ENCODE results near the gene TEPSIN. TPM values are rescaled to one million over a fixed set of nuclear protein-coding genes. Genes with fewer than 3 reads are reported as not detected.

TEPSIN gene
- total RNA-seq, 1 donor from 2014 or later = 42.3 TPM

- no peak overlapping the region for H3K4me3 Mint-ChIP-seq (ENCODE audit: unreplicated experiment)
- TF ChIP-seq CTCF (IDR thresholded peaks at IDR 0.05) = no peak
- H3K27me3 Mint-ChIP-seq (ENCODE audit: unreplicated experiment) = no peaks in the 10 kb centered on the region
- no peaks in the 10 kb centered on the region for H3K36me3 Mint-ChIP-seq (ENCODE audit: unreplicated experiment)
- peaks cover 22% of the 10 kb centered on the region for H3K4me1 Mint-ChIP-seq (ENCODE audit: unreplicated experiment)
- H3K9me3 Mint-ChIP-seq (ENCODE audit: unreplicated experiment) = no peaks in the 10 kb centered on the region
- DNase-seq (ENCODE audit: extremely low spot score, unreplicated experiment) = no peak
- H3K27ac Mint-ChIP-seq (ENCODE audit: unreplicated experiment) = no peak overlapping the region
Observed at GRCh38 chr17:81235822-81236740, 2.8 kb downstream of the TEPSIN start.

- peaks cover 5% of the 10 kb centered on the region for H3K36me3 Mint-ChIP-seq (ENCODE audit: unreplicated experiment)
- no peak for DNase-seq (ENCODE audit: extremely low spot score, unreplicated experiment)
- peaks cover 17% of the 10 kb centered on the region for H3K4me1 Mint-ChIP-seq (ENCODE audit: unreplicated experiment)
- H3K27ac Mint-ChIP-seq (ENCODE audit: unreplicated experiment) = no peak overlapping the region
- no peaks in the 10 kb centered on the region for H3K9me3 Mint-ChIP-seq (ENCODE audit: unreplicated experiment)
- no peaks in the 10 kb centered on the region for H3K27me3 Mint-ChIP-seq (ENCODE audit: unreplicated experiment)
- H3K4me3 Mint-ChIP-seq (ENCODE audit: unreplicated experiment) = no peak overlapping the region
- no peak for TF ChIP-seq CTCF (IDR thresholded peaks at IDR 0.05)
Observed at GRCh38 chr17:81234940-81235821, 3.7 kb downstream of the TEPSIN start.

GRCh38 chr17:81234506-81234855, 4.4 kb downstream of the TEPSIN start:
- H3K4me1 Mint-ChIP-seq (ENCODE audit: unreplicated experiment) = peaks cover 13% of the 10 kb centered on the region
- H3K4me3 Mint-ChIP-seq (ENCODE audit: unreplicated experiment) = no peak overlapping the region
- no peaks in the 10 kb centered on the region for H3K27me3 Mint-ChIP-seq (ENCODE audit: unreplicated experiment)
- TF ChIP-seq CTCF (IDR thresholded peaks at IDR 0.05) = no peak
- no peak overlapping the region for H3K27ac Mint-ChIP-seq (ENCODE audit: unreplicated experiment)
- peaks cover 12% of the 10 kb centered on the region for H3K36me3 Mint-ChIP-seq (ENCODE audit: unreplicated experiment)
- no peaks in the 10 kb centered on the region for H3K9me3 Mint-ChIP-seq (ENCODE audit: unreplicated experiment)
- DNase-seq (ENCODE audit: extremely low spot score, unreplicated experiment) = no peak

- H3K4me1 Mint-ChIP-seq (ENCODE audit: unreplicated experiment) = peaks cover 13% of the 10 kb centered on the region
- H3K36me3 Mint-ChIP-seq (ENCODE audit: unreplicated experiment) = peaks cover 12% of the 10 kb centered on the region
- H3K9me3 Mint-ChIP-seq (ENCODE audit: unreplicated experiment) = no peaks in the 10 kb centered on the region
- H3K27ac Mint-ChIP-seq (ENCODE audit: unreplicated experiment) = no peak overlapping the region
- no peaks in the 10 kb centered on the region for H3K27me3 Mint-ChIP-seq (ENCODE audit: unreplicated experiment)
- no peak overlapping the region for H3K4me3 Mint-ChIP-seq (ENCODE audit: unreplicated experiment)
- TF ChIP-seq CTCF (IDR thresholded peaks at IDR 0.05) = no peak
- DNase-seq (ENCODE audit: extremely low spot score, unreplicated experiment) = no peak
Observed at GRCh38 chr17:81233811-81234505, 4.9 kb downstream of the TEPSIN start.

All from osteocyte (in vitro differentiated cells).